Activated T-helper 1 cell treated with anti-CD3 and anti-CD28 coated beads, Interleukin-2, amount 50 U/mL, for 16 hours (primary cell): ENCODE data around the gene SELENOO.
"Not testable (repeated sequence)": the region's sequence is repeated elsewhere in the genome, so short reads cannot be mapped to it uniquely, and the experiment has no call there.

Experiments
- DNase-seq, 2 donors: peaks; one replicate each; pipeline ENCODE4 v3.0.0-alpha.2; 2020; ENCODE audit warnings: low read depth in 1 of 2, low spot score in 1 of 2

The SELENOO gene

GRCh38 chr22:50200461-50201190 is at the start of gene SELENOO:
Gene SELENOO (plus strand): TSS chr22:50201011. CDS start chr22:50201037, 26 bp downstream.
- DNase-seq, result peak; percentile 86 to 87

- DNase-seq, result no peak
Measured at GRCh38 chr22:50151571-50152537, 49.0 kb upstream of the SELENOO start.

GRCh38 chr22:50153056-50153755 is 47.6 kb upstream of the SELENOO start:
- DNase-seq, result no peak

- no peak for DNase-seq
Measured at GRCh38 chr22:50153756-50154140, 47.1 kb upstream of the SELENOO start.

- no peak for DNase-seq
Measured at GRCh38 chr22:50157709-50158375, 43.0 kb upstream of the SELENOO start.

- DNase-seq, result no peak
Measured at GRCh38 chr22:50160947-50161346, 39.9 kb upstream of the SELENOO start.

- DNase-seq, result no peak
Measured at GRCh38 chr22:50161508-50162390, 39.1 kb upstream of the SELENOO start.

GRCh38 chr22:50162391-50162956 is 38.3 kb upstream of the SELENOO start:
- DNase-seq, result no peak

GRCh38 chr22:50165436-50166123 is 35.2 kb upstream of the SELENOO start:
- no peak for DNase-seq

GRCh38 chr22:50167689-50168489 is 32.9 kb upstream of the SELENOO start:
- no peak for DNase-seq

- not testable (repeated sequence) for DNase-seq
Measured at GRCh38 chr22:50168490-50169180, 32.2 kb upstream of the SELENOO start.

- DNase-seq, result no peak
Measured at GRCh38 chr22:50169181-50169759, 31.5 kb upstream of the SELENOO start.

- DNase-seq, result peak in 1 of 2 donors; percentile 49
Measured at GRCh38 chr22:50169774-50170341, 31.0 kb upstream of the SELENOO start.

- no peak for DNase-seq
Measured at GRCh38 chr22:50170453-50171318, 30.1 kb upstream of the SELENOO start, which contains the start of gene PANX2. Gene PANX2 (plus strand): TSS chr22:50170731. CDS start chr22:50170731, 0 bp downstream.

GRCh38 chr22:50171319-50171964 is 29.4 kb upstream of the SELENOO start:
- no peak for DNase-seq
